IMR-90 (cell line): ENCODE data around the gene STKLD1.

Experiments used
- MAFK ChIP-seq: IDR thresholded peaks from 2 replicates; pipeline ENCODE4 v1.6.1; 2012; ENCODE audit warnings: low read depth, low read length, improper control_type of control experiment
- MXI1 ChIP-seq: IDR thresholded peaks from 2 replicates; pipeline ENCODE4 v1.6.1; 2012; ENCODE audit warnings: low read depth, mild to moderate bottlenecking, low read length, moderate library complexity, borderline replicate concordance
- NFE2L2 ChIP-seq: fragments of 150-350 bp; IDR thresholded peaks from 2 replicates; pipeline ENCODE4 v1.6.1; 2016; ENCODE audit warnings: low read depth, mild to moderate bottlenecking, low read length
- POLR2A ChIP-seq: IDR thresholded peaks from 2 replicates; pipeline ENCODE4 v1.6.1; 2012; ENCODE audit warnings: mild to moderate bottlenecking, low read depth, low read length
- RAD21 ChIP-seq: IDR thresholded peaks from 2 replicates; pipeline ENCODE4 v1.6.1; 2012; ENCODE audit warnings: low read length, improper control_type of control experiment
- SMC3 ChIP-seq: fragments of 150-350 bp; IDR thresholded peaks from 2 replicates; pipeline ENCODE4 v1.6.1; 2016; ENCODE audit warnings: low read depth, mild to moderate bottlenecking, antibody characterized with exemption, low read length, moderate library complexity
- TF ChIP-seq, protein P1 (sequence below): conservative IDR thresholded peaks from 2 replicates; pipeline ENCODE4 v1.5.1; 2012; ENCODE audit warnings: mild to moderate bottlenecking, low read depth, low read length, improper control_type of control experiment
- TF ChIP-seq, protein P2 (sequence below): fragments of 150-350 bp; IDR thresholded peaks from 2 replicates; pipeline ENCODE4 v1.6.1; 2017; ENCODE audit warnings: mild to moderate bottlenecking, antibody characterized with exemption, low read length, low read depth

DNA sequence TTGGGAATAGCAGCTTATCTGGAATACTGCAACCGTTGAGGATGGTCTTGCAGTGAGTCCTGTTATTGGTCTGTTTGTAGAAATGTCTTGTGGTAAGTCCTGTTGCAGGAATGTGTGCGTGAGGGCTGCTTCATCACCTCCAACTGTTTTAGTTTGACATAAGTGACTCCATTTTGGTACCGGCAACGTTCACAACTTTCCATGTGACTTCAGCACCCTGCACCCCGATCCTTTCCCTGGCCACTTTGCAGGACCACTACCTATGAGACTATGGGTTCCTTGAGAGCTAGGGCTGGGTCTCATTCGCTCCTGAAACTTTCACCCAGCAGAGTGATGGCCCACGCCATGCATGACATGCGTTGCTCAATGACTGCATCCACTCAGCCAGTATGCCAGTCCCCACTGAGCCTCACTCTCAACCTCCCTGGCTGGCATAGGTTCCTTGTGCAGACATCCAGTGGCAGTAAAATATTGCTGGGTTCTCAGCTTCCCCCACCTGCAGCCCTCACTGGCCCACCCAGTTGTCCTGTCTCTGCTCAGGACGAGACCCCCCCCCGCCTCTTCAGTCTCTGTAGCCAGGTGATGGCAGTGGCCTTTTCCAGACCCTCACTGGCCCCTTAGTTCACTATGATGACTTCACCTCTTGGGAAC, 48.2 kb upstream of the STKLD1 start:
- no peak for TF ChIP-seq POLR2A
- TF ChIP-seq SMC3: no peak
- TF ChIP-seq RAD21: no peak
- no peak for TF ChIP-seq NFE2L2
- TF ChIP-seq MAFK: no peak
- TF ChIP-seq, protein P1, sequence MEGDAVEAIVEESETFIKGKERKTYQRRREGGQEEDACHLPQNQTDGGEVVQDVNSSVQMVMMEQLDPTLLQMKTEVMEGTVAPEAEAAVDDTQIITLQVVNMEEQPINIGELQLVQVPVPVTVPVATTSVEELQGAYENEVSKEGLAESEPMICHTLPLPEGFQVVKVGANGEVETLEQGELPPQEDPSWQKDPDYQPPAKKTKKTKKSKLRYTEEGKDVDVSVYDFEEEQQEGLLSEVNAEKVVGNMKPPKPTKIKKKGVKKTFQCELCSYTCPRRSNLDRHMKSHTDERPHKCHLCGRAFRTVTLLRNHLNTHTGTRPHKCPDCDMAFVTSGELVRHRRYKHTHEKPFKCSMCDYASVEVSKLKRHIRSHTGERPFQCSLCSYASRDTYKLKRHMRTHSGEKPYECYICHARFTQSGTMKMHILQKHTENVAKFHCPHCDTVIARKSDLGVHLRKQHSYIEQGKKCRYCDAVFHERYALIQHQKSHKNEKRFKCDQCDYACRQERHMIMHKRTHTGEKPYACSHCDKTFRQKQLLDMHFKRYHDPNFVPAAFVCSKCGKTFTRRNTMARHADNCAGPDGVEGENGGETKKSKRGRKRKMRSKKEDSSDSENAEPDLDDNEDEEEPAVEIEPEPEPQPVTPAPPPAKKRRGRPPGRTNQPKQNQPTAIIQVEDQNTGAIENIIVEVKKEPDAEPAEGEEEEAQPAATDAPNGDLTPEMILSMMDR: no peak
- TF ChIP-seq, protein P2, sequence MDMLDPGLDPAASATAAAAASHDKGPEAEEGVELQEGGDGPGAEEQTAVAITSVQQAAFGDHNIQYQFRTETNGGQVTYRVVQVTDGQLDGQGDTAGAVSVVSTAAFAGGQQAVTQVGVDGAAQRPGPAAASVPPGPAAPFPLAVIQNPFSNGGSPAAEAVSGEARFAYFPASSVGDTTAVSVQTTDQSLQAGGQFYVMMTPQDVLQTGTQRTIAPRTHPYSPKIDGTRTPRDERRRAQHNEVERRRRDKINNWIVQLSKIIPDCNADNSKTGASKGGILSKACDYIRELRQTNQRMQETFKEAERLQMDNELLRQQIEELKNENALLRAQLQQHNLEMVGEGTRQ: no peak
- TF ChIP-seq MXI1: no peak
